Liver (tissue), 9 donors: Measurements from ENCODE around the gene CREBBP. TPM values are rescaled to one million over a fixed set of nuclear protein-coding genes. Genes with fewer than 3 reads are reported as not detected.

Experiments
- DNase-seq: peaks from one replicate; pipeline ENCODE4 v3.0.0-alpha.2; 2017; ENCODE audit warnings: low spot score
- H3K27ac ChIP-seq, 2 donors: one replicate each; pipeline ENCODE4 v1.7.0; 2013; ENCODE audit warnings: inconsistent platforms in 2 of 2, low read length in 2 of 2, control low read depth in 1 of 2, low read depth in 1 of 2, mild to moderate bottlenecking in 1 of 2
- H3K27me3 ChIP-seq, 4 donors: one replicate each; pipeline versions ENCODE4 v1.6.1 to v1.7.0; 2013; ENCODE audit warnings: low read length in 3 of 4, inconsistent platforms in 1 of 4, mild to moderate bottlenecking in 1 of 4, moderate library complexity in 1 of 4; ENCODE audit not compliant: control insufficient read depth in 4 of 4, insufficient read depth in 4 of 4
- H3K36me3 ChIP-seq, 4 donors: one replicate each; pipeline versions ENCODE4 v1.6.1 to v1.7.0; 2013; ENCODE audit warnings: low read length in 3 of 4, mild to moderate bottlenecking in 3 of 4, low read depth in 1 of 4, moderate library complexity in 1 of 4; ENCODE audit not compliant: control insufficient read depth in 4 of 4, insufficient read depth in 3 of 4
- H3K4me1 ChIP-seq, 4 donors: one replicate each; pipeline versions ENCODE4 v1.6.1 to v1.7.0; 2013; ENCODE audit warnings: low read length in 3 of 4, mild to moderate bottlenecking in 3 of 4, moderate library complexity in 1 of 4; ENCODE audit not compliant: control insufficient read depth in 4 of 4, insufficient read depth in 4 of 4
- H3K4me3 ChIP-seq, 3 donors: one replicate each; pipeline versions ENCODE4 v1.6.1 to v1.7.0; 2013; ENCODE audit warnings: low read length in 3 of 3, control low read depth in 1 of 3, low read depth in 1 of 3, mild to moderate bottlenecking in 1 of 3
- H3K9ac ChIP-seq, 2 donors: one replicate each; pipeline ENCODE4 v1.7.0; 2013; ENCODE audit warnings: low read length in 2 of 2, mild to moderate bottlenecking in 2 of 2, moderate library complexity in 2 of 2, control low read depth in 1 of 2, low read depth in 1 of 2
- H3K9me3 ChIP-seq, 4 donors: one replicate each; pipeline versions ENCODE4 v1.6.1 to v1.7.0; 2013; ENCODE audit warnings: low read length in 3 of 4; ENCODE audit not compliant: control insufficient read depth in 4 of 4
- ATF3 ChIP-seq: IDR thresholded peaks from 2 replicates; pipeline ENCODE4 v1.6.1; 2016; ENCODE audit warnings: antibody characterized with exemption
- CTCF ChIP-seq: fragments of 150-350 bp; IDR thresholded peaks from 2 replicates; pipeline ENCODE4 v1.5.1; 2017; ENCODE audit warnings: improper control_type of control experiment, low read depth, low read length; ENCODE audit not compliant: missing input control
- EGR1 ChIP-seq, 2 donors: IDR thresholded peaks; 2 replicates each; pipeline ENCODE4 v1.6.1; 2016 to 2018; ENCODE audit warnings: antibody characterized with exemption in 2 of 2, low read depth in 2 of 2
- FOXA1 ChIP-seq: IDR thresholded peaks from 2 replicates; pipeline ENCODE4 v1.6.1; 2016; ENCODE audit warnings: antibody characterized with exemption
- FOXA2 ChIP-seq: IDR thresholded peaks from 2 replicates; pipeline ENCODE4 v1.6.1; 2016; ENCODE audit warnings: antibody characterized with exemption
- GABPA ChIP-seq, 2 donors: IDR thresholded peaks in 1 of 2; conservative IDR thresholded peaks in 1 of 2; 2 replicates each; pipeline ENCODE4 v1.6.1; 2016; ENCODE audit warnings: antibody characterized with exemption in 2 of 2, mild to moderate bottlenecking in 1 of 2, moderate library complexity in 1 of 2
- HNF4A ChIP-seq, 2 donors: conservative IDR thresholded peaks; 2 replicates each; pipeline ENCODE4 v1.6.1; 2016; ENCODE audit warnings: antibody characterized with exemption in 2 of 2, mild to moderate bottlenecking in 2 of 2
- HNF4G ChIP-seq: IDR thresholded peaks from 2 replicates; pipeline ENCODE4 v1.6.1; 2016; ENCODE audit warnings: antibody characterized with exemption
- JUND ChIP-seq, 2 donors: IDR thresholded peaks; 2 replicates each; pipeline ENCODE4 v1.6.1; 2016; ENCODE audit warnings: antibody characterized with exemption in 2 of 2
- MAX ChIP-seq: IDR thresholded peaks from 2 replicates; pipeline ENCODE4 v1.6.1; 2016; ENCODE audit warnings: antibody characterized with exemption
- NR2F2 ChIP-seq: IDR thresholded peaks from 2 replicates; pipeline ENCODE4 v1.6.1; 2016; ENCODE audit warnings: antibody characterized with exemption
- RAD21 ChIP-seq, 2 donors: IDR thresholded peaks; 2 replicates each; pipeline ENCODE4 v1.6.1; 2016; ENCODE audit warnings: antibody characterized with exemption in 2 of 2, mild to moderate bottlenecking in 2 of 2
- REST ChIP-seq: IDR thresholded peaks from 2 replicates; pipeline ENCODE4 v1.6.1; 2016; ENCODE audit warnings: antibody characterized with exemption, mild to moderate bottlenecking
- RXRA ChIP-seq, 2 donors: IDR thresholded peaks; 2 replicates each; pipeline ENCODE4 v1.6.1; 2017 to 2018; ENCODE audit warnings: antibody characterized with exemption in 2 of 2, mild to moderate bottlenecking in 1 of 2
- SP1 ChIP-seq: IDR thresholded peaks from 2 replicates; pipeline ENCODE4 v1.6.1; 2018; ENCODE audit warnings: antibody characterized with exemption, mild to moderate bottlenecking
- TAF1 ChIP-seq: conservative IDR thresholded peaks from 2 replicates; pipeline ENCODE4 v1.6.1; 2016; ENCODE audit warnings: antibody characterized with exemption, mild to moderate bottlenecking
- YY1 ChIP-seq: IDR thresholded peaks from 2 replicates; pipeline ENCODE4 v1.6.1; 2016; ENCODE audit warnings: antibody characterized with exemption, mild to moderate bottlenecking
- ZBTB33 ChIP-seq: IDR thresholded peaks from 2 replicates; pipeline ENCODE4 v1.6.1; 2016; ENCODE audit warnings: antibody characterized with exemption
- WGBS: extraction: QIAGEN DNeasy Blood & Tissue Kit; methylation state at CpG from one replicate; pipeline ENCODE4 v1.1.7; 2013; 5-methylcytosine and 5-hydroxymethylcytosine counted together
- polyA plus RNA-seq, 2 donors: library from polyadenylated mRNA; stranded (reverse) in 1 of 2; unstranded in 1 of 2; fragments of 200-250 nt in 1 of 2; fragments of >200 nt in 1 of 2; fragmentation: Nextera tagmentation in 1 of 2; extraction: Ambion mirVana in 1 of 2; gene quantifications; one replicate each; pipeline versions ENCODE4 v1.2.1 to v1.2.3, GENCODE V29; 2013 to 2015
- total RNA-seq, 2 donors: library from RNA; depleted of rRNA; stranded (reverse); fragments of >200 nt; gene quantifications; one replicate each; pipeline ENCODE4 v1.2.3, GENCODE V29; 2014
- donor health status: healthy.
- donor health status: healthy.
- donor health status: healthy.
- donor health status: healthy.
- donor health status: healthy.

Gene CREBBP
- total and polyA plus RNA-seq, 4 donors = 7.0 to 25.8 (median 19.5) TPM

- TF ChIP-seq ZBTB33 = no peak
- no peak for TF ChIP-seq FOXA1
- TF ChIP-seq HNF4A (conservative IDR thresholded peaks at IDR 0.05) = no peak
- no peak for TF ChIP-seq EGR1 (IDR thresholded peaks at IDR 0.05; ENCODE audit: low read depth in 2 of 2)
- no peak for TF ChIP-seq GABPA (IDR thresholded peaks at IDR 0.05 in 1 of 2, conservative IDR thresholded peaks at IDR 0.05 in 1 of 2)
- no peak for TF ChIP-seq NR2F2
- TF ChIP-seq ATF3 = no peak
- no peak for TF ChIP-seq MAX
- no peak for TF ChIP-seq RXRA (IDR thresholded peaks at IDR 0.05)
- TF ChIP-seq REST = no peak
- no peak for TF ChIP-seq JUND (IDR thresholded peaks at IDR 0.05)
- no peak for TF ChIP-seq SP1
- no peak for TF ChIP-seq FOXA2
- TF ChIP-seq HNF4G = no peak
- no peak for TF ChIP-seq YY1
- no peak for TF ChIP-seq TAF1
- TF ChIP-seq RAD21 (IDR thresholded peaks at IDR 0.05) = no peak
- TF ChIP-seq CTCF = no peak
- H3K36me3 ChIP-seq = no peaks in the 10 kb centered on the region
- H3K4me3 ChIP-seq = no peak overlapping the region
- H3K27me3 ChIP-seq = no peaks in the 10 kb centered on the region
- H3K27ac ChIP-seq = no peak overlapping the region
- no peak for DNase-seq
- peaks cover 12 to 42% (median 27%) of the 10 kb centered on the region in 4 donors for H3K4me1 ChIP-seq
- H3K9ac ChIP-seq = no peak overlapping the region
- H3K9me3 ChIP-seq = no peaks in the 10 kb centered on the region
- 48% methylated on average over 7 of the region's 7 CpGs for WGBS
Observed at GRCh38 chr16:3804426-3805016, 76.0 kb downstream of the CREBBP start.
